Activated T-helper 17 cell treated with anti-CD3 and anti-CD28 coated beads, Interleukin-2, amount 50 U/mL, for 72 hours (primary cell): ENCODE results near the gene SPTLC3. TPM values are rescaled to one million over a fixed set of nuclear protein-coding genes. Genes with fewer than 3 reads are reported as not detected.

Experiments
- ATAC-seq: fragments of 150-1000 bp; cut with Tn5 transposase; replicated peaks from 2 replicates; pipeline ENCODE4 v1.10.0; 2021; ENCODE audit warnings: mild to moderate bottlenecking, moderate library complexity
- H3K27ac Mint-ChIP-seq: one replicate; pipeline ENCODE4 v1.8.0; 2022; ENCODE audit warnings: mixed read lengths
- H3K27me3 Mint-ChIP-seq: one replicate; pipeline ENCODE4 v1.8.0; 2022; ENCODE audit warnings: mixed read lengths
- H3K36me3 Mint-ChIP-seq: one replicate; pipeline ENCODE4 v1.8.0; 2022; ENCODE audit warnings: low read depth, mild to moderate bottlenecking, mixed read lengths
- H3K4me1 Mint-ChIP-seq: one replicate; pipeline ENCODE4 v1.8.0; 2022; ENCODE audit warnings: mixed read lengths
- H3K4me3 Mint-ChIP-seq: one replicate; pipeline ENCODE4 v1.8.0; 2022; ENCODE audit warnings: mild to moderate bottlenecking, mixed read lengths
- H3K9me3 Mint-ChIP-seq: one replicate; pipeline ENCODE4 v1.8.0; 2022; ENCODE audit warnings: mixed read lengths
- total RNA-seq, 2 donors: library from RNA; stranded (reverse); gene quantifications; one replicate each; pipeline ENCODE4 v1.2.3, GENCODE V29; 2022

Gene SPTLC3
- total RNA-seq, 2 donors from 2014 or later = not detected

DNA sequence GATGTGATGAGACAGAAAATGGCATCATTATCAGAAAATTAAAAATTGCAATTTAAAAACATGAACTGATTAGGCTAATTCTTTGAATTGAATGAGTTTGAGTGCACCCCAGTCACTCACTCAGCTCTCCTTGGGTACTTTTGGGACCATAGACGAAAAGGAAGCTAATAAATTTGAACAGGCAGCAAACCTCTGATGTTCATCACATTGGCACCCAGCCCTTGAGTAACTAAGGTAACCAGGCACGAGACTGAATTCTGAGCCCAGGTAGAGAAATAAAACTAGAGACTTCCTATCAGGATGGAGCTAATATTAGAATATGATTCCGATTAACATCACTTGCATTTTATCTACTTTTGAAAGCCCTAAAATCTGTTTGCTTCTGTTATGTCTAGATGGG lies 131.4 kb downstream of the SPTLC3 start:
- H3K9me3 Mint-ChIP-seq = peaks cover 4% of the 10 kb centered on the region

DNA sequence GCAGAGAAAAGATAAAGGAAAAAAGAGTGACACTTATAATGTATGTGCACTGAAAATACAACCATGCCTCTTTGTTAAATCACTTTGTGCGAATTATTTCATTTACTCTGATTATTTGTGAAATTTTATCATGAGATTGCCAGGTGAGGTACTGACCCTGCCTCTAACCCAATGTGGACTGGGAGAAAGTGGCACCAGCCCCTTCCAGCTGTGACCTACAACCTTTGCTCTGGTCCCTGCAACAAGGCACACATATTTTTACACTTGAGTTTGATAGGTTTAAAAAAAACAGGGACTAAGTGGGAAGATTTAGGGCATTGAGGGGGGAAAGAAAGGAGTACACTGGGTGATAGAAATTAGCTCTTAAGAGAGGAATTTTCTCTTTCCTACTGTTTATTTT lies 132.0 kb downstream of the SPTLC3 start:
- no peak overlapping the region for H3K4me3 Mint-ChIP-seq
- H3K27me3 Mint-ChIP-seq = peaks cover 9% of the 10 kb centered on the region
- no peak for ATAC-seq
- H3K9me3 Mint-ChIP-seq = peaks cover 4% of the 10 kb centered on the region
- no peaks in the 10 kb centered on the region for H3K4me1 Mint-ChIP-seq
- H3K27ac Mint-ChIP-seq = no peak overlapping the region
- no peaks in the 10 kb centered on the region for H3K36me3 Mint-ChIP-seq

More for the DNA sequence above, 131.4 kb downstream of the SPTLC3 start:
- H3K36me3 Mint-ChIP-seq = no peaks in the 10 kb centered on the region
- ATAC-seq = no peak
- H3K27ac Mint-ChIP-seq = no peak overlapping the region
- H3K4me3 Mint-ChIP-seq = no peak overlapping the region
- H3K4me1 Mint-ChIP-seq = no peaks in the 10 kb centered on the region
- peaks cover 9% of the 10 kb centered on the region for H3K27me3 Mint-ChIP-seq

DNA sequence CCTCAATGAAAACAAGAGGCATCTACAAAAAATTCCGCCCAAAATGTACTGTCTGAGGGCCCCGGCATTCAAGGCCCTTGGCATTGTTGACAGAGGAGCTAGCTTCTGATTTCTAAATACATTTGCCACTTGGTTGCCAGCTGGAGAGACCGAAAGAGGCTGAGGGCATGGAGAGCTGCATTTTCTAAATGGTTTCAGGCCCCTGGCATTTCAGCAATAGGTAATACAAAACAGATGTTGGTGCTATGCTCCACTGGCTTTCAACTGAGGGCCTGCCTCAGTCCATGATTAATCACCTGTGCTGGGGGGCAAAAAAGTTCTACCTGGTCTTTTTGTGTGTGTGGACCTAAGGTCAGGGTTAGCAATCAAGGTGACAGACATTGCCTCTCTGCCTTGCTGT lies 132.8 kb downstream of the SPTLC3 start:
- no peak overlapping the region for H3K4me3 Mint-ChIP-seq
- no peaks in the 10 kb centered on the region for H3K4me1 Mint-ChIP-seq
- H3K36me3 Mint-ChIP-seq = no peaks in the 10 kb centered on the region
- H3K27me3 Mint-ChIP-seq = peaks cover 9% of the 10 kb centered on the region
- H3K9me3 Mint-ChIP-seq = peaks cover 4% of the 10 kb centered on the region
- H3K27ac Mint-ChIP-seq = no peak overlapping the region
- no peak for ATAC-seq

DNA sequence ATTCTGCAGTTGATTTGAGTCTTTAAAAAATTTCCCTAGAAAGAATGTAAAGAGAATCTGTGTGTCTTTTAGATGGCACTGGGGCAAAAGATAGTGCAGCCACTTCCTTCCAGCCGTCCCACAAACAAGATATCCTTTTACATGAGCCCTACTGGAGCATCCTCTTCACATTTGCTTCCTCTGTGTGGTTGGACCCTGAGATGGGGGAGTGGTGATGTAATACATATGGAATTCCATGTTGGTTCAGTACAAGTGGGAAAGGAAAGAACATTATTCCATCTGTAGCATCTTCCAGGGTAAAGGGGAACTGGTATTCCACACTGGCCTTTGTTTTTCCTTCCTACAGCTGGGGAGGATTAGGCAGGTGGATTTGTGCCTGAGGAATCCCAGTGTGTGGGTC lies 133.4 kb downstream of the SPTLC3 start:
- peaks cover 4% of the 10 kb centered on the region for H3K9me3 Mint-ChIP-seq
- peaks cover 10% of the 10 kb centered on the region for H3K27me3 Mint-ChIP-seq
- ATAC-seq = no peak
- H3K4me3 Mint-ChIP-seq = no peak overlapping the region
- no peaks in the 10 kb centered on the region for H3K4me1 Mint-ChIP-seq
- H3K36me3 Mint-ChIP-seq = no peaks in the 10 kb centered on the region
- H3K27ac Mint-ChIP-seq = no peak overlapping the region

- H3K9me3 Mint-ChIP-seq = peaks cover 4% of the 10 kb centered on the region
- H3K27ac Mint-ChIP-seq = no peak overlapping the region
- H3K4me3 Mint-ChIP-seq = no peak overlapping the region
- peaks cover 19% of the 10 kb centered on the region for H3K27me3 Mint-ChIP-seq
- H3K4me1 Mint-ChIP-seq = no peaks in the 10 kb centered on the region
- ATAC-seq = no peak
- no peaks in the 10 kb centered on the region for H3K36me3 Mint-ChIP-seq
Measured at GRCh38 chr20:13147071-13147963, 138.5 kb downstream of the SPTLC3 start.

DNA sequence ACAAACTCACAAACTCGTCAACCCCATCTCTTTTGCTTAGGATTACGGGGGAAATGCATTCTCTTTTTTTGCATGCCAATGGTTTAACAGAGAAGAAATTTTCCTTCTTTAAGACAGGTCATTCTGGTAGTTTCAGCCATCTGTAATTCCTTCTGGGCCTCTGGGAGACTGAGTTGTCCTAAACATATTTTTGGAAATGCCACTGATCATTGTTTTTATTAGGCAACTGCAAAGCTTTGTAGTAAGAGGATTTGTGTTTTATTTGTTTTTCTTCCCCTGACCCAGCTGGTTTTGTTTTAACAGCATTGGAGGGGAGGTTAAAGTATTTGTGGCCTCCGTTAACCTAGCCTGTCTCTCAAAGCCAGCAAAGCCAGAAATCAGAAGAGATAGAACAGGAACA lies 139.2 kb downstream of the SPTLC3 start:
- peaks cover 19% of the 10 kb centered on the region for H3K27me3 Mint-ChIP-seq
- H3K9me3 Mint-ChIP-seq = peaks cover 4% of the 10 kb centered on the region
- H3K27ac Mint-ChIP-seq = no peak overlapping the region
- H3K4me3 Mint-ChIP-seq = no peak overlapping the region
- H3K36me3 Mint-ChIP-seq = no peaks in the 10 kb centered on the region
- no peak for ATAC-seq
- H3K4me1 Mint-ChIP-seq = no peaks in the 10 kb centered on the region

DNA sequence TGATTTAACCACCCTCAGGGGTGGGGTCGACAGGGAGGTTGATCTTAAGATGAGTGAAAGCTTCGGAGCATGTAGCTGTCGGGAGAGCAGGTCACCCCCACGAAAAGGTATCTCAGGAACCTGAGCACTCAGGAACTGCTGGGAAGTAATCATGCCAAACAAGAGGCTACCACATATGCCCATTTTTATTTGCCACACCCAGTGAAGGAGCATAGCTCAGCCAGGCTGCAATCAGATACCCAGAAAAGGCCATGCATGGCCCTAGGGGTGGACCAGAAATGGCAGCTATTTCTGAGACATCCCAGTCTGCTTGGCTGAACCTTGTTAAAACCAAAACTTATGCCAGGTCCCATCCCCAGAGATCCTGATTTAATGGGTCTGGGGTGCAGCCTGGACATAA lies 139.6 kb downstream of the SPTLC3 start:
- Mint-ChIP-seq H3K4me3 (no peak overlapping the region), H3K27ac (no peak overlapping the region), H3K4me1 (no peaks in the 10 kb centered on the region), H3K36me3 (no peaks in the 10 kb centered on the region), H3K27me3 (peaks cover 19% of the 10 kb centered on the region), H3K9me3 (peaks cover 4% of the 10 kb centered on the region)
- no peak for ATAC-seq

DNA sequence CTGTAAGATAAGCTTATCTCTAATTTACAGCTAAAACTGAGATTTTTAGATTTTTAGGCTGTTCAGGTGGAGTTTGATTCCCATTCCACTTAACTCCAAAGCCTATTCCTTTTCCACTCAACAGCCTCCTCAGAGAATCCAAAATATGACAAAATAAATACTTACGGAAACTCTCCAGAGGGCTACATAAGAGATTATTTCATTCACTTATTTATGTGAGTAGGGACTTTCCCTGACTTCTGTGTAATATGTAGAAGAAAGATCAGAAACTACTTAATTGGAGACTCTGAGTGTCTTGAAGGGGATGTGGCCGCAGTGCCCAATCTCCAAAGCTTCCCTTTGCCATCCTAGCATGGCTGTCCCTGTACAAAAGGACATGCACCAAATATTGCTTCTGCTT lies 140.2 kb downstream of the SPTLC3 start:
- Mint-ChIP-seq H3K9me3 (peaks cover 2% of the 10 kb centered on the region), H3K27me3 (peaks cover 18% of the 10 kb centered on the region), H3K4me3 (no peak overlapping the region), H3K27ac (no peak overlapping the region), H3K36me3 (no peaks in the 10 kb centered on the region), H3K4me1 (no peaks in the 10 kb centered on the region)
- no peak for ATAC-seq

DNA sequence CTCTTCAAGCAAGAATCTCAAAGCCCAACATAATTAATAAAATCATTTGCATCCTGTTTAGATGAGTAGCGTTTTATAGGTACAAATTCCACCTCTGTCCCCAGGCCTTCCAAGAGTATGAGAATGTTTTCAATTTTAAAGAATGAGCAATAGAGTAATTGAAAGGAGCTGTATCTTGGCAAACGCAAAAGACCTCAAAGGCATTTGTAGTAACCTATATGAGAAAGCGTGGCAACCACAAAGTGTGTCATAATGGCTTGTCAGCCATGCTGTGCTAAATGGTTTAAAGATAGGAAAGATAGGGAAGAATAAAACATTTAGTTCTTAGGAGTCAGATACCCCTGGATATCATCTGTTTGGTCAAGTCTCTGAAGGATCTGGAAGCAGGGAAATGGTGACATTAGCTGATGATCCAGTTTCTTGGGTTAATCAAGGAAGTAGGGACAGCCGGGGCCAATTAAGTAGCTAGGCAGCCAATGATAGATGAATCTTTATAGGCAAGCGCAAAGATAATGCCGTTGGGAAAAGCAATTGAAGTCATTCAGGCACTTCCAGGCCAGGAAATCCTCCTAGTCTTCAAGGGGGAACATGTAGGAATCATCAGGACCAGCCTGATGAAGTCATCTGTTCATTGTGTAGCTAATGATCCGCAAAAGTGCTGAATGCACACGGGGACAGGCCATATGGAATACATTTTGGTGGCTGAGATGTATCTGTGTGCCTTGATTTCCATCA lies 140.8 kb downstream of the SPTLC3 start:
- no peaks in the 10 kb centered on the region for H3K4me1 Mint-ChIP-seq
- no peak overlapping the region for H3K4me3 Mint-ChIP-seq
- peaks cover 16% of the 10 kb centered on the region for H3K27me3 Mint-ChIP-seq
- ATAC-seq = no peak
- H3K36me3 Mint-ChIP-seq = no peaks in the 10 kb centered on the region
- H3K27ac Mint-ChIP-seq = no peak overlapping the region
- H3K9me3 Mint-ChIP-seq = no peaks in the 10 kb centered on the region

GRCh38 chr20:13158369-13158768 lies 149.6 kb downstream of the SPTLC3 start:
- Mint-ChIP-seq H3K4me3 (no peak overlapping the region), H3K4me1 (no peaks in the 10 kb centered on the region), H3K9me3 (no peaks in the 10 kb centered on the region), H3K36me3 (no peaks in the 10 kb centered on the region), H3K27ac (no peak overlapping the region), H3K27me3 (peaks cover 5% of the 10 kb centered on the region)
- ATAC-seq = no peak

GRCh38 chr20:13159889-13160288 lies 151.1 kb downstream of the SPTLC3 start:
- Mint-ChIP-seq H3K4me1 (no peaks in the 10 kb centered on the region), H3K27ac (no peak overlapping the region), H3K4me3 (no peak overlapping the region), H3K9me3 (no peaks in the 10 kb centered on the region), H3K36me3 (no peaks in the 10 kb centered on the region), H3K27me3 (peaks cover 2% of the 10 kb centered on the region)
- no peak for ATAC-seq

DNA sequence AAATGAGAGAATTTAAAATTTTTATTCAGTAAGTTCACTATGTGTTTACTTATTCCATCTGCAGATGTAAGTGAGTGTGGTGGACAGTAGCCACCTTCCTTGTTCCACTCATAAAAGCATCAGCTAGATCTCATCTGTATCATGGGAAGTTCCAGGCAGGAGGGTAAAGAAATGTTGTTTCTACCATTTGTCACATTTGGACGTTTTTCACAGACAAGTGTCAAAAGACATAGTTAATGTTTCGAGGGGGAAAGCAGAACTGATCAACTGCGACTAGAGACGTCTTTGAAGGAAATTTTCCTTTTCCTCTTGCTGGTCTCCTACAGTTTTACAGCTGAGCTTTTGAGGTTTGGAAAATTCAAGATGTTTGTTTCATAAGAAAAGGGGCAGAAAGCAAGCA lies 156.4 kb downstream of the SPTLC3 start:
- Mint-ChIP-seq H3K4me1 (no peaks in the 10 kb centered on the region), H3K36me3 (no peaks in the 10 kb centered on the region), H3K27ac (no peak overlapping the region), H3K9me3 (no peaks in the 10 kb centered on the region), H3K27me3 (peaks cover 4% of the 10 kb centered on the region), H3K4me3 (no peak overlapping the region)
- no peak for ATAC-seq

- Mint-ChIP-seq H3K36me3 (no peaks in the 10 kb centered on the region), H3K27me3 (peaks cover 8% of the 10 kb centered on the region), H3K9me3 (no peaks in the 10 kb centered on the region), H3K4me1 (no peaks in the 10 kb centered on the region), H3K27ac (no peak overlapping the region), H3K4me3 (no peak overlapping the region)
- ATAC-seq = no peak
Measured at GRCh38 chr20:13166011-13166410, 157.2 kb downstream of the SPTLC3 start.

- H3K27ac Mint-ChIP-seq = no peak overlapping the region
- H3K9me3 Mint-ChIP-seq = no peaks in the 10 kb centered on the region
- no peak overlapping the region for H3K4me3 Mint-ChIP-seq
- no peaks in the 10 kb centered on the region for H3K4me1 Mint-ChIP-seq
- H3K36me3 Mint-ChIP-seq = no peaks in the 10 kb centered on the region
- peaks cover 8% of the 10 kb centered on the region for H3K27me3 Mint-ChIP-seq
- no peak for ATAC-seq
Measured at GRCh38 chr20:13166437-13166836, 157.7 kb downstream of the SPTLC3 start.

DNA sequence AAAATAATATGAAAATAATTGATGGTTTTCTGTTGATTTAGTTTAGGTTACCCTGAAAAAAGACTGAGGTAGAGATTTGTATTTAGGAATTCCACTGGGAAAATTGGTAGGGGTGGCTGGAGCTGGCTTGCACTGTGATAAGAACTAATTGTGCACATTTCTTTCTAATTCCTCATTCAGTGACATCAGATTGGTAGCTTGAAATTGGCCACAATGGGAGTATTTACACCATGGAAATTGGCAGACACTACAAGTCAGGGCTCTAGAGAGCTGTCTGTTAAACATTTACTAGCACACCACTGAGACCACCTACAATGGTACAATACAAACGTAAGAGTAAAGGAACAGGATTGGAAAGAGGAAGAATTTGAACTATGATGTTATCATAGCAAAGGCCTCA lies 160.3 kb downstream of the SPTLC3 start:
- H3K27ac Mint-ChIP-seq = no peak overlapping the region
- no peak for ATAC-seq
- no peaks in the 10 kb centered on the region for H3K9me3 Mint-ChIP-seq
- H3K4me1 Mint-ChIP-seq = no peaks in the 10 kb centered on the region
- H3K36me3 Mint-ChIP-seq = no peaks in the 10 kb centered on the region
- no peak overlapping the region for H3K4me3 Mint-ChIP-seq
- peaks cover 10% of the 10 kb centered on the region for H3K27me3 Mint-ChIP-seq
